ENCODE measurements around the gene AGAP1. TPM values are rescaled to one million over a fixed set of nuclear protein-coding genes. Genes with fewer than 3 reads are reported as not detected.

Gene AGAP1
- total and polyA plus RNA-seq, 2 donors (not counting 3 experiments of a cell fraction or from before 2014, with no cell fraction given) = 10.2 to 20.9 TPM

- DNase-seq (ENCODE audit: low read depth, low spot score) (no peak), FAIRE-seq (no peak)
- no peaks in the 10 kb centered on the region for H3K9me1 ChIP-seq (replicated peaks; ENCODE audit: control insufficient read depth, extremely low read depth, insufficient read depth, low read length)
- H3K27me3 ChIP-seq (ENCODE audit: control insufficient read depth in 2 of 2, insufficient read depth in 2 of 2, low read length in 2 of 2) = no peaks in the 10 kb centered on the region
- ChIA-PET CTCF (interaction anchor here (0.8 to 2.4 kb wide), 3 partner anchors 8 to 410 kb away, joined by 3 to 13 read pairs (median 9); no protein-coding TSS in a partner anchor), POLR2A (interaction anchor here (0.6 kb wide), 2 partner anchors 407 to 409 kb away, joined by 3 read pairs; no protein-coding TSS in a partner anchor)
- H3K27ac ChIP-seq (ENCODE audit: insufficient read depth, low read depth, low read length) = no peak overlapping the region
- dilution Hi-C loops (cut with MboI; ENCODE audit: extremely low pct_ligation_motif_present, low sequenced_read_pairs) (no loop called here), intact Hi-C loops (cut with micrococcal nuclease) (no loop called here)
- TF ChIP-seq GATA2 (IDR thresholded peaks at IDR 0.05; ENCODE audit: insufficient read depth, insufficient read length, low read depth, low read length) = no peak
- TF ChIP-seq MYC (IDR thresholded peaks at IDR 0.05; ENCODE audit: low read depth, low read length) = no peak
- TF ChIP-seq CTCF (IDR thresholded peaks at IDR 0.05; ENCODE audit: extremely low read depth in 1 of 2, insufficient read depth in 1 of 2, low read depth in 1 of 2, low read length in 2 of 2) = no peak
- no peak for TF ChIP-seq POLR2A (IDR thresholded peaks at IDR 0.05; ENCODE audit: low read depth, low read length)
- TF ChIP-seq EZH2 (IDR thresholded peaks at IDR 0.05; ENCODE audit: borderline replicate concordance, low read depth, low read length, severe bottlenecking) = no peak
- TF ChIP-seq MAX (IDR thresholded peaks at IDR 0.05; ENCODE audit: insufficient read depth, insufficient read length) = no peak
- no peak for TF ChIP-seq POLR2AphosphoS5 (IDR thresholded peaks at IDR 0.05; ENCODE audit: insufficient read depth, low read depth, low read length)
- TF ChIP-seq FOS (IDR thresholded peaks at IDR 0.05; ENCODE audit: borderline replicate concordance, insufficient read depth, low read length) = no peak
- no peak for TF ChIP-seq JUN (IDR thresholded peaks at IDR 0.05; ENCODE audit: borderline replicate concordance, insufficient read depth, insufficient read length, low read depth)
- no peaks in the 10 kb centered on the region for H3K9me3 ChIP-seq (replicated peaks; ENCODE audit: control insufficient read depth, insufficient read depth, low read length)
- no peak overlapping the region for H2AFZ ChIP-seq (ENCODE audit: low read depth, low read length)
- no peaks in the 10 kb centered on the region for H4K20me1 ChIP-seq (replicated peaks; ENCODE audit: control insufficient read depth, extremely low read depth, insufficient read depth, low read length)
- H3K79me2 ChIP-seq (ENCODE audit: control insufficient read depth, insufficient read depth, low read length) = no peaks in the 10 kb centered on the region
- no peak overlapping the region for H3K4me2 ChIP-seq (ENCODE audit: insufficient read depth, low read length)
- BruUV-seq (replicated peaks) = no TSS peak
- no peak overlapping the region for H3K9ac ChIP-seq (replicated peaks; ENCODE audit: extremely low read depth, insufficient read depth, low read length)
- H3K36me3 ChIP-seq (ENCODE audit: control insufficient read depth in 2 of 2, extremely low read depth in 1 of 2, insufficient read depth in 2 of 2, low read length in 2 of 2) = peaks cover 0 to 1% of the 10 kb centered on the region in 2 experiments
- peaks cover 5% of the 10 kb centered on the region for H3K4me1 ChIP-seq (ENCODE audit: control insufficient read depth, extremely low read depth, insufficient read depth, low read length)
- H3K4me3 ChIP-seq (replicated peaks in 1 of 3; ENCODE audit: insufficient read depth in 1 of 3, low read depth in 1 of 3, low read length in 3 of 3) = no peak overlapping the region
These were observed 277.3 kb downstream of the AGAP1 start for GRCh38 chr2:235770909-235771820.

All from endothelial cell of umbilical vein (primary cell).